Suppressor macrophage treated with lipopolysaccharide for 4 hours (primary cell): ENCODE data around the gene NPRL2.

Experiments used
- DNase-seq: peaks from one replicate; pipeline ENCODE4 v3.0.0-alpha.2; 2020

Gene NPRL2

DNA sequence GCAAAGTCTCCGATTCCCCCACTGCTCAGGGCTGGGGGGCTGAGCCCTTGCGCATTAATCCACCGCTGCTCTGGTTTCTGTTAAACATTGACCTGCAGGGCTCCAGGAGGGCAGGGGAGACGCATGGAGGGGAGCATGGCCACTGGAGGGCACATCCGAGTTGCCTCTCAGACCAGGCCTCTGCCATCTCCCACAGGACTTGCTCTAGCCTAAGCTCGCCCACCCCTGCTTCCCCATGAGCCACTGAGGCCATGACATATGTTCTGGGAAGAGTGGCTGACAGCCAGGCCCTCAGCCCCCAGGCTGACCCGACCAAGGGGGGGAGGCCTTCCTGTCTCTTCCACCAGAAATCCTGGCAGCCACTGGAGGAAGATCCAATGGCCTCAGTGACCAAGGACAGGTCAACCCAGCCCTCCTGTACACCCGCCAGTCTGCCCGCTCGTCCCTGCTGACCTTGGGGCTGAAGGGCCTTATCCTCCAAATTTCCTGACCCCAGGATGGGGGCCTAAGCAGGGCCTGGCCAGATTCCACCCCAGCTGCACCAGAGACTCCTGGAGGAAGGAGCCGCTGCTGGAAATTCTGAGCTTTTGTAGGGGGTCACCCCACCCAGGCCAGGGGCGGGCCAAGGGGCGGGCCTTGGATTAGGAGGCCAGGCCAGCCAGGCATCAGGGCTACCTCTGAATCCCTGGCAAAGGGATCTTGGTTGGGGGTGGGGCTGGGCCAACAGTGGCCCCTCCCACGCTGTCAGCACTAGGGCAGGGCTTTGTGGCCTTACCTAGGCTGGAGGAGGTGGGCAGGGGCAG is 47.4 kb downstream of the NPRL2 start, which contains the start of gene HYAL1:
HYAL1 (minus strand) TSS at position 562 of the 803 bp plus-strand sequence. CDS start 618 bp downstream, outside the sequence.
- no peak for DNase-seq

DNA sequence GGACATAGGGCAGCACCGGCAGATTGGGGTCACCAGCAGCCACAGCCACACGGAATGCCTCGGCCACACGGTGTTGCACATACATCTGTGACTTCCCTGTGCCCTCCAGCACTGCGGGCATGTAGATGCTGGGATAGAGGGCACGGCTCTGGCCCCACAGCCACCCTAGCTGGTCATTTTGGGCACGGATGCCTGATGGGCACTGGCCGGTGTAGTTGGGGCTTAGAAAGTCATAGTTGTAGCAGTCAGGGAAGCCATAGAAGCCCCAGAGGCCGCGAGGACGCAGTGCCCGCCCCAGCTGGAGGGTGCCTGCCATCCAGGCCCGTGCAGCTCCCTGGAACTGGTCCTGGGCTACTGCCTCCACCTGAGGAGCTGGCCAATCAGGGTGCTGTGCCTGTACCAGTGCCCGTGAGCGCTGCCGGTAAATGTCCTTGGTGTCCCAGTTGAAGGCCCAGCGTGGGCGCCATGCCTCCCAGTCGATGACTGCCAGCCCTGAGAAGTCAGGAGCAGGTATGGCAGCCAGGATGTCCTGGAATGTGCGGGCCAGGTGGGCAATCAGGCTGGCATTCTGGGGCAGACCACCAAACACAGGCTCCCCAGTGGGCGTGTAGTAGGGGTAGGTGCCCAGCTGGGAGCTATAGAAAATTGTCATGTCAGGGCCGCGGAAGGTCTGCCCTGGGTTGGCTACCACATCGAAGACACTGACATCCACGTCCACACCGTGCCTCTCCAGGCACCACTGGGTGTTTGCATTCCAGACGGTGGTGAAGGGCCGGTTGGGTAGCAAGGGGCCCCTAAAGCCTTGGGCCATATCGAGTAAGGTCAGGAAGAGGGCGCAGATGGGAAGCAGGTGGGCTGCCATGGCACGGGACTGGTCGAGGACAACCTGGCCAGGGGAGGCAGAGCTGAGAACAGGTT is 48.2 kb downstream of the NPRL2 start:
- no peak for DNase-seq

GRCh38 chr3:50300681-50301254 is 49.8 kb downstream of the NPRL2 start:
- no peak for DNase-seq

DNA sequence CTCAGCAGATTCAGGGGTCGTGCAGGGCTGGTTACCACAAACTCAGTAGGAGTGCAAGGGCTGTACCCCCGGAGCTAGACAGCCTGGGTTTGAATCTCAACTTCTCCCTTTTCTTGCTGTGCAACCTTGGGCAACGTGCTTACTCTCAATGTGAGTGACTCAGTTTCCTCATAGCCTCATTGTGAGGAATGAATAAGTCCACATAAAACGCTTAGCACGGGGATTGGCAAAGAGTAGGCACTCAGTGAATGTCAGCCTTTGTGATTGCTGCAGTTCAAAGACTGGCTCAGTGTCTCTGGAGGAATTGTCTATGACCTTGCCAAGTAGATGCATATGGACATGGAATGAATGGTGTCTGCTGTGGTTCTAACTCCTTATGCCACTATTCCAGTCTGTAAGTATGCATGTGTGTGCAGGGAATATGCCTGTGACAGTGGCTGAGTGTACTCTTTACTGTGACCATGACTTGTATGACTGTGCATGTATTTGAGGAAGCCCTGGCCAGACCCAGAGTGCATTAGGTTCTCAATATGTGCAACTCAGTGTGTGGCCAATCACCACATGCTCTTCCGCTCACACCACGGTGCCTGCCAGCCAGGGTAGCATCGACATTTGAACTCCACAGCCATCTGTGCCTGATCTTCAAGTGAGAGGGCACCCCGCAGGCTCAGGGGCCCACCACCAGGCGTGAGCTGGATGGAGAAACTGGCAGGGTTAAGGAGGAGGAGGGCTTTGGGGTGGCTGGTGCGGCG is 50.5 kb downstream of the NPRL2 start:
- peak; percentile 82 for DNase-seq

GRCh38 chr3:50299638-50299928 is 51.0 kb downstream of the NPRL2 start:
- no peak for DNase-seq

DNA sequence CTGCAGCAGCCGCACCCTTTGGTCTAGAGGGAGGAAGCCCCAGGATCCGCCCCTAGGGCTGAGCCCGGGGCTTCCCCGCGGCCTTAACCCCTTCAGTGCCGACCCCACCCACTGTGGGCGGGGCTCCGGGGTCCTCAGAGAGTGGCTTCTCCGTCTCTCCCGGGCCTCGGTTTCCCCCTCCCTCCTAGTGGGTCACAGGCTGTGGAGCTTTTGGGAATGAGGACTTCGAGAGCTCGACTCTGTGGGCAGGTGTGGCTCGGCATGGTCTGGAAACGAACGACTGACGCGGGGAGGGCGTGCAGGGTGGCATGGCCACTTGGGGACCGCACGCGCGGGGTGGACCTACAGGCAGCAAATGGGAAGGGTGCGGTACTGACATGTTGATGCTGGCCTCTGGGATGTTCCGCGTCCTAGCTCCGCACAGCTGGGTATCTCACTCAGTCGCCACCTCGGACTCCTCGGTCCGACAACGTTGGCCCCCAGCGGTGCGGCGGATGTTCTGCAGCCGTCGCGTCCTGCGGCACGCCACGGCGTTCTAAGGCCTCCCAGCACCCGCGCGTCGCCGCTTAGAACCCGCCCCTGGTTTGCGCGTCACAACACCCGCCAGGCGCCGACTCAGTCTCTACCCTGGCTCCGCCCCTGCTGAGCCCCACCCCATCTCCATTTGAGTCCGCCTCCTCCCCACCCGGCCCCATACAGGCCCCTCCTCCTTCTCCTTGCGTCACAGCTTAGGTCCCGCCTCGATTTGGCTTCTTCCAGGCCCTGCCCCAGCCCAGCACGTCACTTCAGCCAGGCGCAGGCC is 51.5 kb downstream of the NPRL2 start, which contains the start of the genes HYAL3 and NAA80:
HYAL3 (minus strand) TSS at position 570 of the 802 bp plus-strand sequence. CDS start 3,803 bp downstream, outside the sequence.
NAA80 (minus strand) TSS at position 570 of the 802 bp plus-strand sequence. CDS start 1,942 bp downstream, outside the sequence.
- DNase-seq: peak; percentile 100

DNA sequence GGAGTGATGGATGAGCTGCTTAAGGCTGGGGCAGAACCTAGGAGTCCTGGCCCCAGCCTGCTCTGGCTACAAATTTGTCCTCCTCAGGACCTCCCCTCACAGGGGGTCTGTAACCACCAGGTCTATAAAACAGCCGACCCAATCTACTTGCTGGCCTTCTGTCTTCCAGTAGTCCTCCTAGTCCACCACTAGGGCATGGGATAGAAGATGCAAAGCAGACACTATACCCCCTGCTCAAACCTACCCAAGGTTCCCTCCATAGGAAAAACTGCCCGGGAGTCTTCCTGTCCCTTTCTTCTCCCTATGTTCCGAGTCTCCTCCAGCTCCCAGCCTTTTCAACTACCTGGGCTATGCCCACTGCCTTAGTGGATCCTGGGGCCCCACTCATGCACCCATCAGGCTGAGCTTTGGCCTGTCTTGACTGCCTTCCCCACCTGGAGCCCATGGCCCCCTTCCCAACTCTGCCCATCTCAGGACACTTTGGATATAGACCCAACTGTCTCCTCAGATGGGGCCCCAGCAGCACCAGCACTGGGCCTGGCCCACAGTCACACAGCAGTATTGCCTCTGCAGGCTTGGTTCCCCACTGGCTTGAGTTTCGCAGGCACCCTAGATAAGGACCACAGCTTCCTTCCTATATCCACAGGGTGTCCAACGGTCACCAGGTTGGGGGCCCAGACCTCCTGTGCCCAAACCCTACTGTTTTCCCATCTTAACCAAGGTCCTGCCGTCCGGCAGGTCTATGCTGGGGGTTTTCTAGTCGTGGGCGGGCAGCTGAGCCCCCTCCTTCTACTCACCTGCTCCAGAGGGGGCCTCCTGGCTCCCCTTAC is 52.5 kb downstream of the NPRL2 start:
- no peak for DNase-seq

DNA sequence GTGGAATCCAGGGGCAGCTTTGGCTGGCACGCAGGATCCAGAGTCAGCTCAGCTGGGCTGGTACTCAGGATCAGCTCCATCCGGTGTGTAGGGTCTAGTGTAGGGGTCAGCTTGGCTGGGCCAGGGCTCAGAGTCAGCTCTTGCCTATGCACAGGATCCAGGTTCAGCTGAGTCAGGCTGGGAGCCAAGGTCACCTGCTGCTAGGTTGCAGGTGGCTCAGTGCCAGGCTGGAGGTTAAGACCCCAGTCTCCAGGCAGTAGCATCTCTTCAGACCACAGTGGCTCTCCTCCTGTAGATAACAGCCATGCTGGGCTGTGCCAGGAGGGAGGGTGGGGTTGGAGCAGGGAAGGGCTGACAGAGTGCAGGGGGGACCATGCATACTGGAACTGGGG is 53.2 kb downstream of the NPRL2 start:
- DNase-seq: no peak
